Fibroblast of lung (primary cell): ENCODE measurements around the gene NCAM2. TPM values are rescaled to one million over a fixed set of nuclear protein-coding genes. Genes with fewer than 3 reads are reported as not detected.

Source experiments
- DNase-seq, 2 donors: peaks; one replicate each; pipeline versions ENCODE4 v3.0.0 to v3.0.0-alpha.2; 2010; ENCODE audit warnings: low read depth in 2 of 2
- H2AFZ ChIP-seq: 2 replicates; pipeline ENCODE4 v1.5.1; 2012; ENCODE audit warnings: low read length, control low read depth, inconsistent platforms
- H3K27ac ChIP-seq: 2 replicates; pipeline ENCODE4 v1.5.1; 2011; ENCODE audit warnings: low read length, control low read depth; ENCODE audit not compliant: insufficient read depth
- H3K27me3 ChIP-seq: 2 replicates; pipeline ENCODE4 v1.5.1; 2011; ENCODE audit warnings: mild to moderate bottlenecking, low read length; ENCODE audit not compliant: control insufficient read depth, insufficient read depth
- H3K36me3 ChIP-seq: 2 replicates; pipeline ENCODE4 v1.5.1; 2011; ENCODE audit warnings: low read length; ENCODE audit not compliant: control insufficient read depth, insufficient read depth
- H3K4me1 ChIP-seq: 2 replicates; pipeline ENCODE4 v1.5.1; 2011; ENCODE audit warnings: low read length; ENCODE audit not compliant: control insufficient read depth, insufficient read depth; ENCODE audit errors: extremely low read depth
- H3K4me2 ChIP-seq: 2 replicates; pipeline ENCODE4 v1.5.1; 2011; ENCODE audit warnings: low read length, control low read depth; ENCODE audit not compliant: insufficient read depth; ENCODE audit errors: extremely low read depth
- H3K4me3 ChIP-seq, 4 experiments: fragments of 200-600 bp in 1 of 4; sonication (generic) in 1 of 4; replicated peaks in 1 of 4; 2 replicates each; pipeline ENCODE4 v1.5.1; 2011 to 2016; ENCODE audit warnings: low read length in 4 of 4, low read depth in 3 of 4, mild to moderate bottlenecking in 3 of 4, control low read depth in 2 of 4, inconsistent platforms in 1 of 4, mixed read lengths in 1 of 4; ENCODE audit not compliant: insufficient read depth in 1 of 4; ENCODE audit errors: control extremely low read depth in 1 of 4
- H3K79me2 ChIP-seq: 2 replicates; pipeline ENCODE4 v1.5.1; 2012; ENCODE audit warnings: mild to moderate bottlenecking, low read length, inconsistent platforms; ENCODE audit not compliant: control insufficient read depth, insufficient read depth
- H3K9ac ChIP-seq: 2 replicates; pipeline ENCODE4 v1.5.1; 2011; ENCODE audit warnings: mild to moderate bottlenecking, low read length, control low read depth; ENCODE audit not compliant: insufficient read depth
- H3K9me3 ChIP-seq: 2 replicates; pipeline ENCODE4 v1.5.1; 2012; ENCODE audit warnings: low read depth, low read length; ENCODE audit not compliant: control insufficient read depth, insufficient read depth
- H4K20me1 ChIP-seq: 2 replicates; pipeline ENCODE4 v1.5.1; 2011; ENCODE audit warnings: low read length; ENCODE audit not compliant: control insufficient read depth, insufficient read depth; ENCODE audit errors: extremely low read depth
- EZH2 ChIP-seq: IDR thresholded peaks from 2 replicates; pipeline ENCODE4 v1.5.1; 2012; ENCODE audit warnings: low read length, control low read depth, mild to moderate bottlenecking; ENCODE audit errors: missing control alignments
- polyA plus RNA-seq, 2 donors: library from polyadenylated mRNA; depleted of rRNA in 1 of 2; stranded (reverse) in 1 of 2; unstranded in 1 of 2; fragments of >200 nt; gene quantifications; 2 replicates each; pipeline ENCODE4 v1.2.1, GENCODE V29; 2011 to 2012; ENCODE audit warnings: missing spikeins in 1 of 2
- total RNA-seq: library from RNA; depleted of rRNA; stranded (reverse); fragments of >200 nt; gene quantifications from 2 replicates; pipeline ENCODE4 v1.2.1, GENCODE V29; 2014
- TF ChIP-seq, protein P1 (sequence below), 2 donors: IDR thresholded peaks in 1 of 2; conservative IDR thresholded peaks in 1 of 2; 1 replicate in 1 of 2; 2 replicates in 1 of 2; pipeline ENCODE4 v1.5.1; 2011 to 2012; ENCODE audit warnings: low read length in 2 of 2, control low read depth in 1 of 2, inconsistent platforms in 1 of 2, low read depth in 1 of 2, mild to moderate bottlenecking in 1 of 2

Gene NCAM2
- total and polyA plus RNA-seq, 2 donors (not counting 1 experiment from before 2014, with no cell fraction given): 5.6 to 11.1 TPM

DNA sequence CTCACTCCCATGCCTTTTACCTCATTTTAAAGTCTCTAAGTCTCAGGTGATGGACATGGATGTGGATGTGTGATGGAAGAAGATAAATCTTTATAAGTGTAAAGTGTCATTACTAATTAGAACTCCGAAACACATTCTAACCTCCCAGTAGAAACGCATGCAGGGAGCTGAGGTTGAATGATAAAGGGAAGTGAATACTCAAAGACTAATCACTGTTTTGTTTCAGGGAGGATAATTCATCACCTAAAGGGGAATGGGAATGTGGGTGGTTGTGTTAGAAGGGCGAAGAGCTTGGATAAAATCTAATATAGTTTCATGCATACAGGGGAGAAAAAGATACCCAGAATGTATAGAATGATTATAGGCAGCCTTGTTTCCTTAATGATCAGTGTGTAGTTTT is 12.5 kb downstream of the NCAM2 start:
- Histone ChIP-seq H3K4me3 (no peak overlapping the region), H3K9me3 (no peaks in the 10 kb centered on the region), H2AFZ (no peak overlapping the region), H3K36me3 (no peaks in the 10 kb centered on the region), H3K79me2 (no peaks in the 10 kb centered on the region), H3K4me2 (no peak overlapping the region), H3K27ac (no peak overlapping the region), H3K27me3 (no peaks in the 10 kb centered on the region), H3K9ac (no peak overlapping the region), H4K20me1 (no peaks in the 10 kb centered on the region), H3K4me1 (no peaks in the 10 kb centered on the region)
- TF ChIP-seq, protein P1, sequence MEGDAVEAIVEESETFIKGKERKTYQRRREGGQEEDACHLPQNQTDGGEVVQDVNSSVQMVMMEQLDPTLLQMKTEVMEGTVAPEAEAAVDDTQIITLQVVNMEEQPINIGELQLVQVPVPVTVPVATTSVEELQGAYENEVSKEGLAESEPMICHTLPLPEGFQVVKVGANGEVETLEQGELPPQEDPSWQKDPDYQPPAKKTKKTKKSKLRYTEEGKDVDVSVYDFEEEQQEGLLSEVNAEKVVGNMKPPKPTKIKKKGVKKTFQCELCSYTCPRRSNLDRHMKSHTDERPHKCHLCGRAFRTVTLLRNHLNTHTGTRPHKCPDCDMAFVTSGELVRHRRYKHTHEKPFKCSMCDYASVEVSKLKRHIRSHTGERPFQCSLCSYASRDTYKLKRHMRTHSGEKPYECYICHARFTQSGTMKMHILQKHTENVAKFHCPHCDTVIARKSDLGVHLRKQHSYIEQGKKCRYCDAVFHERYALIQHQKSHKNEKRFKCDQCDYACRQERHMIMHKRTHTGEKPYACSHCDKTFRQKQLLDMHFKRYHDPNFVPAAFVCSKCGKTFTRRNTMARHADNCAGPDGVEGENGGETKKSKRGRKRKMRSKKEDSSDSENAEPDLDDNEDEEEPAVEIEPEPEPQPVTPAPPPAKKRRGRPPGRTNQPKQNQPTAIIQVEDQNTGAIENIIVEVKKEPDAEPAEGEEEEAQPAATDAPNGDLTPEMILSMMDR (conservative IDR thresholded peaks at IDR 0.05 in 1 of 2, IDR thresholded peaks at IDR 0.05 in 1 of 2; ENCODE audit: low read depth in 1 of 2, low read length in 2 of 2): no peak
- no peak for TF ChIP-seq EZH2
- DNase-seq: no peak

DNA sequence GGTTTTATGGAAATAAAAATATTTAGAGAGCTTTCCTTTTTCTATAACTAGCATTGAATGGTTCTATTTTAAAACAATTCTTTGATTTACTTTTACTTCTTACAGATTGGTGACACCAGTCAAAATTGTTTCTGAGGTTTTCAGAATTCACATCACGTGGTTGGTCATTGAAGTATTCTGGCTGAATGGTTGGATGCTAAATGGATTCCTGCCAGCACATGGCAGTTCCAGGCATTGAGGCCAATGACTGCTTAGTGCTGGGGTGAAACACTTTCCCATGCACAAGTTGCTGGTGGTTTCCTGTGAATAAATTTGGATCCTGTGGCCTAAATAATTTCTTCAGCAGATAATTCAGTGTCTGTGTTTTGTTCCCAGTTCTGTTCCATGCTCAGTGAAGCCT is 20.6 kb downstream of the NCAM2 start:
- H3K4me2 ChIP-seq: no peak overlapping the region
- DNase-seq: peak in 1 of 2 donors; percentile 23
- no peak for TF ChIP-seq EZH2
- TF ChIP-seq, protein P1 (conservative IDR thresholded peaks at IDR 0.05 in 1 of 2, IDR thresholded peaks at IDR 0.05 in 1 of 2; ENCODE audit: low read depth in 1 of 2, low read length in 2 of 2): no peak

DNA sequence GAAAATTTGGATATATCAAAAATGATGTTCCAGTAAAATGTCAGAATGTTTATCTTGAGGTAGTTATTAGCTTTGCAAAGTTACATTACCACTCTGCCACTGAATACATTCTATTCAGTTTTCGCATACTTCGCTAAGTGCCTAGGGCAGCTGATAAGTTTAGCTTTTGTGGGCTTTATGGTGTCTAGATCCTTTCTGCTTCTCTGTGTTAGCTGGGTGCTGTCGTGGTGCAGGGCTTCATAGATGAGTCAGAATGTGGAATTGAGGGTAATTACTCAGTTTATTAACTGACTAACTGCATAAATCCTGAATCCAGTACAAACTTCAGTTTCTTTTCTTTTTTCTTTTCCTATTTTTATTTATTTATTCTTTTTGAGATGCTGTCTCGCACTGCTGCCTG is 21.5 kb downstream of the NCAM2 start:
- Histone ChIP-seq H2AFZ (no peak overlapping the region), H3K4me2 (no peak overlapping the region), H3K27ac (no peak overlapping the region), H3K27me3 (no peaks in the 10 kb centered on the region), H4K20me1 (no peaks in the 10 kb centered on the region), H3K4me1 (no peaks in the 10 kb centered on the region), H3K36me3 (no peaks in the 10 kb centered on the region), H3K9ac (no peak overlapping the region), H3K4me3 (no peak overlapping the region), H3K9me3 (no peaks in the 10 kb centered on the region), H3K79me2 (no peaks in the 10 kb centered on the region)
- peak in 1 of 2 donors; percentile 50 for DNase-seq
- TF ChIP-seq, protein P1 (conservative IDR thresholded peaks at IDR 0.05 in 1 of 2, IDR thresholded peaks at IDR 0.05 in 1 of 2; ENCODE audit: low read depth in 1 of 2, low read length in 2 of 2): no peak
- no peak for TF ChIP-seq EZH2

More for the DNA sequence above, 20.6 kb downstream of the NCAM2 start:
- H3K79me2 ChIP-seq: no peaks in the 10 kb centered on the region
- H3K9me3 ChIP-seq: no peaks in the 10 kb centered on the region
- H3K4me1 ChIP-seq: no peaks in the 10 kb centered on the region
- no peaks in the 10 kb centered on the region for H3K27me3 ChIP-seq
- no peak overlapping the region for H2AFZ ChIP-seq
- H3K27ac ChIP-seq: no peak overlapping the region
- H3K36me3 ChIP-seq: no peaks in the 10 kb centered on the region
- H4K20me1 ChIP-seq: no peaks in the 10 kb centered on the region
- H3K4me3 ChIP-seq: no peak overlapping the region
- no peak overlapping the region for H3K9ac ChIP-seq
